Endodermal cell (in vitro differentiated cells): ENCODE data around the gene CCT3. TPM values are rescaled to one million over a fixed set of nuclear protein-coding genes. Genes with fewer than 3 reads are reported as not detected.
A peak's percentile ranks its signal among the peaks of the same experiment; 100 is the strongest.

ENCODE experiments used
- DNase-seq: peaks from one replicate; pipeline ENCODE4 v3.0.0-alpha.2; 2017
- H3K27ac ChIP-seq: 2 replicates; pipeline ENCODE4 v1.5.1; 2013; ENCODE audit warnings: mild to moderate bottlenecking, low read depth, low read length, moderate library complexity
- H3K27me3 ChIP-seq: 2 replicates; pipeline ENCODE4 v1.6.1; 2013; ENCODE audit warnings: mild to moderate bottlenecking, low read length, moderate library complexity; ENCODE audit not compliant: insufficient read depth, control insufficient read depth, poor library complexity, severe bottlenecking
- H3K36me3 ChIP-seq: 2 replicates; pipeline ENCODE4 v1.7.0; 2013; ENCODE audit warnings: mild to moderate bottlenecking, low read length, moderate library complexity; ENCODE audit not compliant: control insufficient read depth, insufficient read depth
- H3K4me1 ChIP-seq: one replicate; pipeline ENCODE4 v1.7.0; 2013; ENCODE audit warnings: low read length; ENCODE audit not compliant: control insufficient read depth, insufficient read depth
- H3K4me3 ChIP-seq: 2 replicates; pipeline ENCODE4 v1.5.1; 2013; ENCODE audit warnings: mild to moderate bottlenecking, low read length, moderate library complexity
- H3K9ac ChIP-seq: 2 replicates; pipeline ENCODE4 v1.6.1; 2013; ENCODE audit warnings: mild to moderate bottlenecking, low read length, moderate library complexity; ENCODE audit not compliant: poor library complexity, severe bottlenecking; ENCODE audit errors: extremely low read depth
- H3K9me3 ChIP-seq: 2 replicates; pipeline ENCODE4 v1.6.1; 2013; ENCODE audit warnings: mild to moderate bottlenecking, low read length, moderate library complexity; ENCODE audit not compliant: control insufficient read depth
- H3K27ac Mint-ChIP-seq: 2 replicates; pipeline ENCODE4 v1.8.0; 2020; ENCODE audit warnings: mixed read lengths
- H3K27me3 Mint-ChIP-seq: 2 replicates; pipeline ENCODE4 v1.8.0; 2021; ENCODE audit warnings: mild to moderate bottlenecking, mixed read lengths; ENCODE audit not compliant: insufficient read depth
- H3K36me3 Mint-ChIP-seq: 2 replicates; pipeline ENCODE4 v1.8.0; 2020; ENCODE audit warnings: low read depth, mixed read lengths
- H3K4me1 Mint-ChIP-seq: 2 replicates; pipeline ENCODE4 v1.8.0; 2020; ENCODE audit warnings: mixed read lengths
- H3K4me3 Mint-ChIP-seq: 2 replicates; pipeline ENCODE4 v1.8.0; 2020; ENCODE audit warnings: mild to moderate bottlenecking, moderate library complexity, mixed read lengths
- H3K9me3 Mint-ChIP-seq: 2 replicates; pipeline ENCODE4 v1.8.0; 2020; ENCODE audit warnings: mild to moderate bottlenecking, mixed read lengths
- WGBS, 2 experiments: methylation state at CpG; one replicate each; pipeline versions ENCODE4 v1.1.5 to v1.1.7; 2013; ENCODE audit warnings: missing lambda C conversion rate in 2 of 2, mixed read lengths in 1 of 2; ENCODE audit not compliant: insufficient coverage in 1 of 2, insufficient read length in 1 of 2; 5-methylcytosine and 5-hydroxymethylcytosine counted together
- total RNA-seq, 2 donors: library from RNA; stranded (reverse); fragmentation: NEBNext Ultra II Directional in 1 of 2; extraction: Animal tissue kit (Norgen Biotek cat#: 25700) in 1 of 2; gene quantifications; 2 replicates in 1 of 2; 3 replicates in 1 of 2; pipeline ENCODE4 v1.2.1, GENCODE V29; 2021
- TF ChIP-seq, protein P1 (sequence below): fragments of 200-600 bp; sonication (generic); conservative IDR thresholded peaks from 2 replicates; pipeline ENCODE4 v1.5.0; 2021; ENCODE audit warnings: antibody characterized with exemption, mild to moderate bottlenecking

CCT3 gene
- total RNA-seq, 2 donors from 2014 or later, result 323 to 351 TPM

- Mint-ChIP-seq H3K27me3 (peaks cover 54% of the 10 kb centered on the region), H3K4me1 (peaks cover 8% of the 10 kb centered on the region), H3K36me3 (no peaks in the 10 kb centered on the region), H3K9me3 (no peaks in the 10 kb centered on the region), H3K4me3 (no peak overlapping the region), H3K27ac (no peak overlapping the region)
- H3K27ac ChIP-seq, result no peak overlapping the region
- TF ChIP-seq, protein P1, sequence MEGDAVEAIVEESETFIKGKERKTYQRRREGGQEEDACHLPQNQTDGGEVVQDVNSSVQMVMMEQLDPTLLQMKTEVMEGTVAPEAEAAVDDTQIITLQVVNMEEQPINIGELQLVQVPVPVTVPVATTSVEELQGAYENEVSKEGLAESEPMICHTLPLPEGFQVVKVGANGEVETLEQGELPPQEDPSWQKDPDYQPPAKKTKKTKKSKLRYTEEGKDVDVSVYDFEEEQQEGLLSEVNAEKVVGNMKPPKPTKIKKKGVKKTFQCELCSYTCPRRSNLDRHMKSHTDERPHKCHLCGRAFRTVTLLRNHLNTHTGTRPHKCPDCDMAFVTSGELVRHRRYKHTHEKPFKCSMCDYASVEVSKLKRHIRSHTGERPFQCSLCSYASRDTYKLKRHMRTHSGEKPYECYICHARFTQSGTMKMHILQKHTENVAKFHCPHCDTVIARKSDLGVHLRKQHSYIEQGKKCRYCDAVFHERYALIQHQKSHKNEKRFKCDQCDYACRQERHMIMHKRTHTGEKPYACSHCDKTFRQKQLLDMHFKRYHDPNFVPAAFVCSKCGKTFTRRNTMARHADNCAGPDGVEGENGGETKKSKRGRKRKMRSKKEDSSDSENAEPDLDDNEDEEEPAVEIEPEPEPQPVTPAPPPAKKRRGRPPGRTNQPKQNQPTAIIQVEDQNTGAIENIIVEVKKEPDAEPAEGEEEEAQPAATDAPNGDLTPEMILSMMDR, result no peak
- H3K9me3 ChIP-seq, result no peaks in the 10 kb centered on the region
- H3K36me3 ChIP-seq, result no peaks in the 10 kb centered on the region
- H3K4me3 ChIP-seq, result no peak overlapping the region
- WGBS, 2 experiments, result 93 to 94% methylated on average over 3 to 5 of the region's 5 CpGs
- no peaks in the 10 kb centered on the region for H3K4me1 ChIP-seq
- H3K9ac ChIP-seq, result no peak overlapping the region
- no peak for DNase-seq
- peaks cover 39% of the 10 kb centered on the region for H3K27me3 ChIP-seq
Measured at GRCh38 chr1:156384658-156385057, 46.6 kb upstream of the CCT3 start.

- Histone ChIP-seq H3K4me1 (no peaks in the 10 kb centered on the region), H3K9ac (no peak overlapping the region), H3K36me3 (no peaks in the 10 kb centered on the region), H3K4me3 (no peak overlapping the region), H3K27me3 (peaks cover 32% of the 10 kb centered on the region), H3K9me3 (no peaks in the 10 kb centered on the region), H3K27ac (no peak overlapping the region)
- peaks cover 8% of the 10 kb centered on the region for H3K4me1 Mint-ChIP-seq
- peaks cover 48% of the 10 kb centered on the region for H3K27me3 Mint-ChIP-seq
- no peaks in the 10 kb centered on the region for H3K9me3 Mint-ChIP-seq
- no peak overlapping the region for H3K27ac Mint-ChIP-seq
- DNase-seq, result no peak
- TF ChIP-seq, protein P1, result no peak
- WGBS, 2 experiments, result 96% methylated on average over 3 of the region's 3 CpGs; no CpG with 5 or more reads in 1 of the 2 experiments
- H3K4me3 Mint-ChIP-seq, result no peak overlapping the region
- H3K36me3 Mint-ChIP-seq, result no peaks in the 10 kb centered on the region
Measured at GRCh38 chr1:156384007-156384406, 45.9 kb upstream of the CCT3 start.

DNA sequence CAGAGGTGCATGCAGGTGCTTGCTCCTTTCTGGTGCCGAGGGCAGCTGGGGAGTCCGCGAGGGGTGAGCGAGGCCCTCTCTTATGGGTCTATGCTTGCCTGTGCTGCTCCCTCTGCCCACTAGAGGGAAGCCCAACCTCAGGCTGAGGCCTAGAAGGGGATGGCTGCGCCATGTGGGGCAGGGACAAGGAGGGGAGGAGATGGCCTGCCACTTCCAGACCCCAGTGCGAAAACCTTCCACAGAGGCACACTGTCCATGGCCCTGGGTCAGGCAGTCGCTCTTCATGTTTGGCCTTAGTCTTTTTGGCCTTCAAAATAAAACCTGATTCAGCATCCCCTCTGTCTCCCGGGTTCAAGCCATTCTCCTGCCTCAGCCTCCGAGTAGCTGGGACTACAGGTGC is 44.9 kb upstream of the CCT3 start:
- DNase-seq, result peak; percentile 94
- Histone ChIP-seq H3K27me3 (peaks cover 24% of the 10 kb centered on the region), H3K9me3 (no peaks in the 10 kb centered on the region), H3K27ac (no peak overlapping the region), H3K36me3 (no peaks in the 10 kb centered on the region), H3K9ac (no peak overlapping the region), H3K4me3 (no peak overlapping the region), H3K4me1 (no peaks in the 10 kb centered on the region)
- Mint-ChIP-seq H3K4me1 (peaks cover 3% of the 10 kb centered on the region), H3K27ac (no peak overlapping the region), H3K36me3 (no peaks in the 10 kb centered on the region), H3K9me3 (no peaks in the 10 kb centered on the region), H3K4me3 (no peak overlapping the region), H3K27me3 (peaks cover 39% of the 10 kb centered on the region)
- 34 to 50% methylated on average over 7 to 9 of the region's 9 CpGs for WGBS, 2 experiments
- TF ChIP-seq, protein P1, result peak; percentile 92
